ENCODE data around the gene CEACAM6. TPM values are rescaled to one million over a fixed set of nuclear protein-coding genes. Genes with fewer than 3 reads are reported as not detected.

The CEACAM6 gene
- total and polyA plus RNA-seq, 7 donors, result 0.03 to 0.27 (median 0.10) TPM; not detected in 3

DNA sequence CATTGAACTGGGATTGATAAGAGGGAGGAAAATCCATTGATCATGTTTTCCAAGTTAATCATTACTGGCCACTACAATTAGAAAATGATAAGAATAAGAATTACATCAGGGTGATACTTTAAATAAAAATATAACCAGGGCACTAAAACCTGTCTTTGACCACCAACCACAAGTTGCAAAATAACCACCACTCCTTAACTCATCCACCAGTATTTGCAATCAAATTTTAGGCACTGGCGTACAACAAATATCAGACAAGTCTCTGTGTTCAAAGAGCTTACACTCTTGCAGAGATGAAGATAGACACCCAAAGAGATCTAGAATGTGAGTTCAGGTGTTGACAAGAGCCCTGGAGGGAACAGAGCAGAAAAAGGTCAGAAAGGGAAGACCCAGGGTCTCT lies 41.6 kb downstream of the CEACAM6 start:
- Histone ChIP-seq H3K27me3 (ENCODE audit: insufficient read depth in 3 of 3, low read length in 2 of 3) (peaks cover 0 to 14% (median 0%) of the 10 kb centered on the region in 3 donors), H3K4me1 (no peaks in the 10 kb centered on the region), H3K4me3 (no peak overlapping the region), H3K27ac (no peak overlapping the region), H3K9me3 (no peaks in the 10 kb centered on the region), H3K36me3 (ENCODE audit: insufficient read depth in 1 of 2, low read depth in 1 of 2) (no peaks in the 10 kb centered on the region)
- 87 to 93% (median 91%) methylated on average over 1 of the region's 1 CpG for WGBS, 3 donors
- TF ChIP-seq, protein P1, sequence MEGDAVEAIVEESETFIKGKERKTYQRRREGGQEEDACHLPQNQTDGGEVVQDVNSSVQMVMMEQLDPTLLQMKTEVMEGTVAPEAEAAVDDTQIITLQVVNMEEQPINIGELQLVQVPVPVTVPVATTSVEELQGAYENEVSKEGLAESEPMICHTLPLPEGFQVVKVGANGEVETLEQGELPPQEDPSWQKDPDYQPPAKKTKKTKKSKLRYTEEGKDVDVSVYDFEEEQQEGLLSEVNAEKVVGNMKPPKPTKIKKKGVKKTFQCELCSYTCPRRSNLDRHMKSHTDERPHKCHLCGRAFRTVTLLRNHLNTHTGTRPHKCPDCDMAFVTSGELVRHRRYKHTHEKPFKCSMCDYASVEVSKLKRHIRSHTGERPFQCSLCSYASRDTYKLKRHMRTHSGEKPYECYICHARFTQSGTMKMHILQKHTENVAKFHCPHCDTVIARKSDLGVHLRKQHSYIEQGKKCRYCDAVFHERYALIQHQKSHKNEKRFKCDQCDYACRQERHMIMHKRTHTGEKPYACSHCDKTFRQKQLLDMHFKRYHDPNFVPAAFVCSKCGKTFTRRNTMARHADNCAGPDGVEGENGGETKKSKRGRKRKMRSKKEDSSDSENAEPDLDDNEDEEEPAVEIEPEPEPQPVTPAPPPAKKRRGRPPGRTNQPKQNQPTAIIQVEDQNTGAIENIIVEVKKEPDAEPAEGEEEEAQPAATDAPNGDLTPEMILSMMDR (IDR thresholded peaks at IDR 0.05), result no peak
- no peak for DNase-seq
- no peak for ATAC-seq
- intact Hi-C loops (cut with DNase I), result no loop called here

DNA sequence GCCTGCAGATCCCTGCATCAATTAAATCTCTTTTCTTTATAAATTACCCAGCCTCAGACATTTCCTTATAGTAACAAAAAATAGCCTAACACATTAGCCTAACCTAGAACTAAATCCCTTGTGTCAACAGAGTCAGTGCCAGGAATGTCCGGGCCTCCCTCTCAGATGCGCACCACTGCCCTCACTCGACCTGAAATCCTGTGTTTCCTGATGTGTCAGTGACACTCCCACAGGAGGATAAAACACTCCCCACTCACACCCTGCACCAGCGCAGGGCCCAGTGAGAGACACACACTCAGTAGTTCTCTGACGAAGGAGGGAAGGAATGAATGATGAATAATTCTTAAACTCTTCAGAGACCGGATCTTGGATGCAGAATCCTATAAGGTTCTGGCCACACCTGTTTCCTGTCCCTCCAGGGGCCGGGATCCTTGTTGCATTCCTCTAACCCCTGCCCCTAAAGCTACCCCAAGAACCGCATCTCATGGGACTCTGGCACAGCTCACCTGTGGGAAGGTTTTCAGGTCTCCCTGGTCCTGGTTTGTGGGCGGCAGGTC lies 44.2 kb downstream of the CEACAM6 start:
- ATAC-seq, result no peak
- Histone ChIP-seq H3K36me3 (ENCODE audit: insufficient read depth in 1 of 2, low read depth in 1 of 2) (no peaks in the 10 kb centered on the region), H3K27me3 (ENCODE audit: insufficient read depth in 3 of 3, low read length in 2 of 3) (peaks cover 0 to 8% (median 0%) of the 10 kb centered on the region in 3 donors), H3K4me3 (no peak overlapping the region), H3K4me1 (no peaks in the 10 kb centered on the region), H3K9me3 (no peaks in the 10 kb centered on the region), H3K27ac (no peak overlapping the region)
- TF ChIP-seq, protein P1 (IDR thresholded peaks at IDR 0.05), result no peak
- intact Hi-C loops (cut with DNase I), result no loop called here
- WGBS, 3 donors, result 58 to 69% (median 67%) methylated on average over 9 of the region's 9 CpGs
- no peak for DNase-seq

DNA sequence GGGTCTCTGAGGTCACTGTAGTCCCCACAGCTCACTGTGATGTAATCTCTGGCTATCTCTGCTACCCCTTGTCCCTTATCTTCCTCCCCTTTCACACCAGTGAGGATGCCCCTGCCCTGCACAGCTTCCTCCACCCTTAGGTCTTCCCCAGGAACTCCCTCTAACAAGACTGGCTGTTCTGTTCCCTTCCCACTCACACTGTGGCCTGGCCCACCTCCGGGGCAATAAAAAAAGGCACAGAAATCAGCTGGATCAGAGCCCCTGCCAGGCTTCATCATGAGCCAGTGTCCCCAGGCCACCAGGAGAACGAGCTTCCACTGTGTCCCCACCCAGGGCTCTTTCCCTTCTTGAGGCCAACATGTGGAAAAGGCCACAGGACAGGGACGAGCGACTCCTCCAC lies 45.7 kb downstream of the CEACAM6 start:
- 58 to 72% (median 63%) methylated on average over 4 of the region's 4 CpGs for WGBS, 3 donors

DNA sequence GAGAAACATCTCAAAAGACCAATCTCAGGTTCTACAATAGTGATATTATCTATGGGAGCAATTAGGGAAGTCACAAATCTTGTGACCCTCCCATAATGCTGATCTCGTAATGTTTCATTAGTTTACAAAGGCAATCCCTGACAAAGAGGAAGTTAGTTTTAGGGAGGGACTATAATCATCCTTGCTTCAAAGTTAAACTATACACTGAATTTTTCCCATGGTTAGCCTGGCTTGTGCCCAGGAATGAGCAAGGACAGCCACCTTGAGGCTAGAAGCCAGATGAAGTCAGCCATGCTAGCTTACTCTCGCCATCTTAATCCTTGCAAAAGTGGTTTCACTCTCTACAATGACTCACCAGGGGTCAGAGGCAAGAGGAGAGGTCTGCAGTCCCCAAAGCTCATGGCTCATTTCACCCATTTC lies 46.5 kb downstream of the CEACAM6 start:
- WGBS, 3 donors, result 47 to 58% (median 56%) methylated on average over 2 of the region's 2 CpGs

More for the DNA sequence above, 45.7 kb downstream of the CEACAM6 start:
- no peak overlapping the region for H3K4me3 ChIP-seq
- no peaks in the 10 kb centered on the region for H3K4me1 ChIP-seq
- intact Hi-C loops (cut with DNase I), result no loop called here
- peaks cover 0 to 5% (median 0%) of the 10 kb centered on the region in 3 donors for H3K27me3 ChIP-seq (ENCODE audit: insufficient read depth in 3 of 3, low read length in 2 of 3)
- no peak for DNase-seq
- no peak for ATAC-seq
- TF ChIP-seq, protein P1 (IDR thresholded peaks at IDR 0.05), result no peak
- H3K36me3 ChIP-seq (ENCODE audit: insufficient read depth in 1 of 2, low read depth in 1 of 2), result no peaks in the 10 kb centered on the region
- no peak overlapping the region for H3K27ac ChIP-seq
- no peaks in the 10 kb centered on the region for H3K9me3 ChIP-seq

More for the DNA sequence above, 46.5 kb downstream of the CEACAM6 start:
- intact Hi-C loops (cut with DNase I), result no loop called here
- Histone ChIP-seq H3K4me1 (no peaks in the 10 kb centered on the region), H3K36me3 (ENCODE audit: insufficient read depth in 1 of 2, low read depth in 1 of 2) (no peaks in the 10 kb centered on the region), H3K9me3 (no peaks in the 10 kb centered on the region), H3K27ac (no peak overlapping the region), H3K27me3 (ENCODE audit: insufficient read depth in 3 of 3, low read length in 2 of 3) (peaks cover 0 to 5% (median 0%) of the 10 kb centered on the region in 3 donors), H3K4me3 (no peak overlapping the region)
- no peak for ATAC-seq
- TF ChIP-seq, protein P1 (IDR thresholded peaks at IDR 0.05), result no peak
- DNase-seq, result no peak
